GM23338 (cell line): ENCODE results near the gene TMEM178B. TPM values are rescaled to one million over a fixed set of nuclear protein-coding genes. Genes with fewer than 3 reads are reported as not detected.

Experiments
- ATAC-seq: fragments of 200-7000 bp; cut with Tn5 transposase; 3 replicates; pipeline ENCODE4 v1.9.1; 2020
- DNase-seq: peaks from one replicate; pipeline ENCODE4 v3.0.0-alpha.2; 2015; ENCODE audit warnings: low spot score
- H2AFZ ChIP-seq: fragments of 200-600 bp; sonication (generic); 2 replicates; pipeline ENCODE4 v1.8.0; 2016; ENCODE audit warnings: antibody characterized with exemption, mild to moderate bottlenecking, moderate library complexity
- H3F3A ChIP-seq: fragments of 200-600 bp; sonication (generic); replicated peaks from 2 replicates; pipeline ENCODE4 v1.8.0; 2017; ENCODE audit warnings: antibody characterized with exemption, mixed run types, low read depth
- H3K27ac ChIP-seq: fragments of 200-600 bp; sonication (generic); 2 replicates; pipeline ENCODE4 v1.6.1; 2016; ENCODE audit warnings: low read depth
- H3K27me3 ChIP-seq: fragments of 200-600 bp; sonication (generic); 2 replicates; pipeline ENCODE4 v1.8.0; 2016; ENCODE audit warnings: mild to moderate bottlenecking, mixed run types, moderate library complexity; ENCODE audit not compliant: insufficient read depth
- H3K36me3 ChIP-seq: fragments of 200-600 bp; sonication (generic); 2 replicates; pipeline ENCODE4 v1.8.0; 2016; ENCODE audit warnings: mild to moderate bottlenecking; ENCODE audit not compliant: insufficient read depth
- H3K4me1 ChIP-seq: fragments of 200-600 bp; sonication (generic); 2 replicates; pipeline ENCODE4 v1.8.0; 2016; ENCODE audit warnings: mild to moderate bottlenecking, moderate library complexity; ENCODE audit not compliant: insufficient read depth
- H3K4me2 ChIP-seq: fragments of 200-600 bp; sonication (generic); 2 replicates; pipeline ENCODE4 v1.7.1; 2017; ENCODE audit warnings: mixed run types
- H3K4me3 ChIP-seq: fragments of 200-600 bp; sonication (generic); 2 replicates; pipeline ENCODE4 v1.6.1; 2016; ENCODE audit warnings: mixed run types
- H3K79me2 ChIP-seq: fragments of 200-600 bp; sonication (generic); replicated peaks from 2 replicates; pipeline ENCODE4 v1.8.0; 2017; ENCODE audit warnings: mild to moderate bottlenecking; ENCODE audit not compliant: insufficient read depth
- H3K9me2 ChIP-seq: fragments of 200-600 bp; sonication (generic); 2 replicates; pipeline ENCODE4 v1.8.0; 2017; ENCODE audit not compliant: insufficient read depth
- H4K20me1 ChIP-seq: fragments of 200-600 bp; sonication (generic); replicated peaks from 2 replicates; pipeline ENCODE4 v1.8.0; 2017; ENCODE audit warnings: mild to moderate bottlenecking; ENCODE audit not compliant: insufficient read depth
- H3K27ac Mint-ChIP-seq: 2 replicates; pipeline ENCODE4 v1.8.0; 2020; ENCODE audit warnings: inconsistent platforms, mild to moderate bottlenecking, moderate library complexity, mixed read lengths
- H3K27me3 Mint-ChIP-seq: 3 replicates; pipeline ENCODE4 v1.8.0; 2022; ENCODE audit warnings: low read depth, mild to moderate bottlenecking, moderate library complexity, mixed read lengths, inconsistent platforms; ENCODE audit not compliant: insufficient read depth, poor library complexity
- H3K36me3 Mint-ChIP-seq: 3 replicates; pipeline ENCODE4 v1.8.0; 2021; ENCODE audit warnings: low read depth, mild to moderate bottlenecking, inconsistent platforms, moderate library complexity, mixed read lengths
- H3K4me1 Mint-ChIP-seq: 3 replicates; pipeline ENCODE4 v1.8.0; 2020; ENCODE audit warnings: mild to moderate bottlenecking, inconsistent platforms, mixed read lengths
- H3K4me3 Mint-ChIP-seq: 3 replicates; pipeline ENCODE4 v1.8.0; 2021; ENCODE audit warnings: moderate library complexity, mild to moderate bottlenecking, inconsistent platforms, mixed read lengths
- H3K9me3 Mint-ChIP-seq: 3 replicates; pipeline ENCODE4 v1.8.0; 2020; ENCODE audit warnings: moderate library complexity, mild to moderate bottlenecking, inconsistent platforms, mixed read lengths
- EZH2 ChIP-seq: fragments of 200-600 bp; sonication (generic); IDR thresholded peaks from one replicate; pipeline ENCODE4 v1.8.0; 2017; ENCODE audit warnings: antibody characterized with exemption, mild to moderate bottlenecking, low read depth; ENCODE audit not compliant: unreplicated experiment
- EZH2phosphoT487 ChIP-seq: fragments of 200-600 bp; sonication (generic); IDR thresholded peaks from one replicate; pipeline ENCODE4 v1.8.1; 2018; ENCODE audit warnings: antibody characterized with exemption; ENCODE audit not compliant: unreplicated experiment
- JUNB ChIP-seq: IDR thresholded peaks from one replicate; pipeline ENCODE4 v1.6.1; 2016; ENCODE audit warnings: antibody characterized with exemption; ENCODE audit not compliant: unreplicated experiment
- POLR2AphosphoS5 ChIP-seq: IDR thresholded peaks from 2 replicates; pipeline ENCODE4 v1.6.1; 2016; ENCODE audit warnings: antibody characterized with exemption, low read depth
- STAT1 ChIP-seq: IDR thresholded peaks from one replicate; pipeline ENCODE4 v1.6.1; 2016; ENCODE audit warnings: antibody characterized with exemption; ENCODE audit not compliant: unreplicated experiment
- ZNF114 ChIP-seq: fragments of 250-450 bp; sonication (Bioruptor Pico); IDR thresholded peaks from 2 replicates; pipeline ENCODE4 v1.5.0; 2020; ENCODE audit warnings: mild to moderate bottlenecking, moderate library complexity
- ZNF331 ChIP-seq: fragments of 250-450 bp; sonication (Bioruptor Pico); IDR thresholded peaks from 2 replicates; pipeline ENCODE4 v1.5.0; 2020; ENCODE audit warnings: low read depth, mild to moderate bottlenecking, moderate library complexity
- polyA plus RNA-seq: library from polyadenylated mRNA; unstranded; fragments of >200 nt; fragmentation: Nextera tagmentation; extraction: Ambion mirVana; gene quantifications from 2 replicates; pipeline ENCODE4 v1.2.1, GENCODE V29; 2016
- total RNA-seq: library from RNA; depleted of rRNA; stranded (reverse); fragments of >200 nt; shearing (Covaris generic); gene quantifications from 2 replicates; pipeline ENCODE4 v1.2.3, GENCODE V29; 2014
- TF ChIP-seq, protein P1 (sequence below): fragments of 250-450 bp; sonication (Bioruptor Pico); IDR thresholded peaks from 2 replicates; pipeline ENCODE4 v1.5.0; 2020; ENCODE audit warnings: mild to moderate bottlenecking, moderate library complexity
- TF ChIP-seq, protein P2 (sequence below): IDR thresholded peaks from 2 replicates; pipeline ENCODE4 v1.6.1; 2016; ENCODE audit warnings: antibody characterized with exemption
- TF ChIP-seq, protein P3 (sequence below), 2 experiments: fragments of 200-600 bp in 1 of 2; sonication (generic) in 1 of 2; conservative IDR thresholded peaks; 2 replicates each; pipeline versions ENCODE4 v1.5.1 to v1.6.1; 2016 to 2017; ENCODE audit warnings: antibody characterized with exemption in 2 of 2, low read depth in 2 of 2, mild to moderate bottlenecking in 2 of 2, moderate library complexity in 1 of 2

Gene TMEM178B
- total and polyA plus RNA-seq, 2 experiments from 2014 or later, result 4.9 to 15.6 TPM

DNA sequence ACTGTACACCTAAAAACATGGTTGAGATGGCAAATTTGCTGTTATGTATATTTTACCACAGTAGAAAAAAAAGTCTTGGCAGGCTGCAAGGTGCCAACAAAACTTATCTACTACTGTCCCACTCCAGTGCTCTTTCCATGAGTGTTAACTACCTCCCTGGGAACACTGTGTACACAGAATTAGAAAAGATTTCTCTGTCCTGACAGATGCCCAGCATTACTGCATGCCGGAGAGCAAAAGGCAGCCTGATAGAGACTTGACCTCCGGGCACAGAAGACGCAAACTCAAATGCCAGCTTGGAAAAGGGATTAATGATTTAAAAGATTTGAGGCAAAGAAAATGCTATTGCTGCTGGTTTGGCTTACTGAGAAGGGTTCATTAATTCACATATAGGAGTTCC, 228.8 kb downstream of the TMEM178B start:
- Histone ChIP-seq H3K4me3 (no peak overlapping the region), H3F3A (no peaks in the 10 kb centered on the region), H3K36me3 (no peaks in the 10 kb centered on the region), H3K79me2 (no peaks in the 10 kb centered on the region; the same call in 1 of the 2 replicates), H3K4me1 (peaks cover 7% of the 10 kb centered on the region; the same call in 1 of the 2 replicates), H2AFZ (no peak overlapping the region), H3K27me3 (no peaks in the 10 kb centered on the region), H3K9me2 (peaks cover 8% of the 10 kb centered on the region; the same call in 1 of the 2 replicates), H3K4me2 (no peak overlapping the region), H4K20me1 (0 out of 2 replicates have a peak, but pooled peaks cover 5% of the 10 kb centered on the region), H3K27ac (no peak overlapping the region)
- H3K9me3 Mint-ChIP-seq, result no peaks in the 10 kb centered on the region
- no peak overlapping the region for H3K27ac Mint-ChIP-seq
- H3K36me3 Mint-ChIP-seq, result no peaks in the 10 kb centered on the region; the same call in 2 of the 3 replicates
- no peak for TF ChIP-seq STAT1
- no peak for TF ChIP-seq EZH2phosphoT487
- TF ChIP-seq, protein P1, sequence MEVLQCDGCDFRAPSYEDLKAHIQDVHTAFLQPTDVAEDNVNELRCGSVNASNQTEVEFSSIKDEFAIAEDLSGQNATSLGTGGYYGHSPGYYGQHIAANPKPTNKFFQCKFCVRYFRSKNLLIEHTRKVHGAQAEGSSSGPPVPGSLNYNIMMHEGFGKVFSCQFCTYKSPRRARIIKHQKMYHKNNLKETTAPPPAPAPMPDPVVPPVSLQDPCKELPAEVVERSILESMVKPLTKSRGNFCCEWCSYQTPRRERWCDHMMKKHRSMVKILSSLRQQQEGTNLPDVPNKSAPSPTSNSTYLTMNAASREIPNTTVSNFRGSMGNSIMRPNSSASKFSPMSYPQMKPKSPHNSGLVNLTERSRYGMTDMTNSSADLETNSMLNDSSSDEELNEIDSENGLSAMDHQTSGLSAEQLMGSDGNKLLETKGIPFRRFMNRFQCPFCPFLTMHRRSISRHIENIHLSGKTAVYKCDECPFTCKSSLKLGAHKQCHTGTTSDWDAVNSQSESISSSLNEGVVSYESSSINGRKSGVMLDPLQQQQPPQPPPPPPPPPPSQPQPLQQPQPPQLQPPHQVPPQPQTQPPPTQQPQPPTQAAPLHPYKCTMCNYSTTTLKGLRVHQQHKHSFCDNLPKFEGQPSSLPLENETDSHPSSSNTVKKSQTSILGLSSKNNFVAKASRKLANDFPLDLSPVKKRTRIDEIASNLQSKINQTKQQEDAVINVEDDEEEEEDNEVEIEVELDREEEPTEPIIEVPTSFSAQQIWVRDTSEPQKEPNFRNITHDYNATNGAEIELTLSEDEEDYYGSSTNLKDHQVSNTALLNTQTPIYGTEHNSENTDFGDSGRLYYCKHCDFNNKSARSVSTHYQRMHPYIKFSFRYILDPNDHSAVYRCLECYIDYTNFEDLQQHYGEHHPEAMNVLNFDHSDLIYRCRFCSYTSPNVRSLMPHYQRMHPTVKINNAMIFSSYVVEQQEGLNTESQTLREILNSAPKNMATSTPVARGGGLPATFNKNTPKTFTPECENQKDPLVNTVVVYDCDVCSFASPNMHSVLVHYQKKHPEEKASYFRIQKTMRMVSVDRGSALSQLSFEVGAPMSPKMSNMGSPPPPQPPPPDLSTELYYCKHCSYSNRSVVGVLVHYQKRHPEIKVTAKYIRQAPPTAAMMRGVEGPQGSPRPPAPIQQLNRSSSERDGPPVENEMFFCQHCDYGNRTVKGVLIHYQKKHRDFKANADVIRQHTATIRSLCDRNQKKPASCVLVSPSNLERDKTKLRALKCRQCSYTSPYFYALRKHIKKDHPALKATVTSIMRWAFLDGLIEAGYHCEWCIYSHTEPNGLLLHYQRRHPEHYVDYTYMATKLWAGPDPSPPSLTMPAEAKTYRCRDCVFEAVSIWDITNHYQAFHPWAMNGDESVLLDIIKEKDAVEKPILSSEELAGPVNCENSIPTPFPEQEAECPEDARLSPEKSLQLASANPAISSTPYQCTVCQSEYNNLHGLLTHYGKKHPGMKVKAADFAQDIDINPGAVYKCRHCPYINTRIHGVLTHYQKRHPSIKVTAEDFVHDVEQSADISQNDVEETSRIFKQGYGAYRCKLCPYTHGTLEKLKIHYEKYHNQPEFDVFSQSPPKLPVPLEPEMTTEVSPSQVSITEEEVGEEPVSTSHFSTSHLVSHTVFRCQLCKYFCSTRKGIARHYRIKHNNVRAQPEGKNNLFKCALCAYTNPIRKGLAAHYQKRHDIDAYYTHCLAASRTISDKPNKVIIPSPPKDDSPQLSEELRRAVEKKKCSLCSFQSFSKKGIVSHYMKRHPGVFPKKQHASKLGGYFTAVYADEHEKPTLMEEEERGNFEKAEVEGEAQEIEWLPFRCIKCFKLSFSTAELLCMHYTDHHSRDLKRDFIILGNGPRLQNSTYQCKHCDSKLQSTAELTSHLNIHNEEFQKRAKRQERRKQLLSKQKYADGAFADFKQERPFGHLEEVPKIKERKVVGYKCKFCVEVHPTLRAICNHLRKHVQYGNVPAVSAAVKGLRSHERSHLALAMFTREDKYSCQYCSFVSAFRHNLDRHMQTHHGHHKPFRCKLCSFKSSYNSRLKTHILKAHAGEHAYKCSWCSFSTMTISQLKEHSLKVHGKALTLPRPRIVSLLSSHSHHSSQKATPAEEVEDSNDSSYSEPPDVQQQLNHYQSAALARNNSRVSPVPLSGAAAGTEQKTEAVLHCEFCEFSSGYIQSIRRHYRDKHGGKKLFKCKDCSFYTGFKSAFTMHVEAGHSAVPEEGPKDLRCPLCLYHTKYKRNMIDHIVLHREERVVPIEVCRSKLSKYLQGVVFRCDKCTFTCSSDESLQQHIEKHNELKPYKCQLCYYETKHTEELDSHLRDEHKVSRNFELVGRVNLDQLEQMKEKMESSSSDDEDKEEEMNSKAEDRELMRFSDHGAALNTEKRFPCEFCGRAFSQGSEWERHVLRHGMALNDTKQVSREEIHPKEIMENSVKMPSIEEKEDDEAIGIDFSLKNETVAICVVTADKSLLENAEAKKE (CRISPR knock-in tag), result no peak
- TF ChIP-seq ZNF114, result no peak
- TF ChIP-seq, protein P2, sequence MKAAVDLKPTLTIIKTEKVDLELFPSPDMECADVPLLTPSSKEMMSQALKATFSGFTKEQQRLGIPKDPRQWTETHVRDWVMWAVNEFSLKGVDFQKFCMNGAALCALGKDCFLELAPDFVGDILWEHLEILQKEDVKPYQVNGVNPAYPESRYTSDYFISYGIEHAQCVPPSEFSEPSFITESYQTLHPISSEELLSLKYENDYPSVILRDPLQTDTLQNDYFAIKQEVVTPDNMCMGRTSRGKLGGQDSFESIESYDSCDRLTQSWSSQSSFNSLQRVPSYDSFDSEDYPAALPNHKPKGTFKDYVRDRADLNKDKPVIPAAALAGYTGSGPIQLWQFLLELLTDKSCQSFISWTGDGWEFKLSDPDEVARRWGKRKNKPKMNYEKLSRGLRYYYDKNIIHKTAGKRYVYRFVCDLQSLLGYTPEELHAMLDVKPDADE, result no peak
- TF ChIP-seq JUNB, result no peak
- TF ChIP-seq ZNF331 (CRISPR knock-in tag), result no peak
- no peak for TF ChIP-seq POLR2AphosphoS5
- TF ChIP-seq, protein P3, sequence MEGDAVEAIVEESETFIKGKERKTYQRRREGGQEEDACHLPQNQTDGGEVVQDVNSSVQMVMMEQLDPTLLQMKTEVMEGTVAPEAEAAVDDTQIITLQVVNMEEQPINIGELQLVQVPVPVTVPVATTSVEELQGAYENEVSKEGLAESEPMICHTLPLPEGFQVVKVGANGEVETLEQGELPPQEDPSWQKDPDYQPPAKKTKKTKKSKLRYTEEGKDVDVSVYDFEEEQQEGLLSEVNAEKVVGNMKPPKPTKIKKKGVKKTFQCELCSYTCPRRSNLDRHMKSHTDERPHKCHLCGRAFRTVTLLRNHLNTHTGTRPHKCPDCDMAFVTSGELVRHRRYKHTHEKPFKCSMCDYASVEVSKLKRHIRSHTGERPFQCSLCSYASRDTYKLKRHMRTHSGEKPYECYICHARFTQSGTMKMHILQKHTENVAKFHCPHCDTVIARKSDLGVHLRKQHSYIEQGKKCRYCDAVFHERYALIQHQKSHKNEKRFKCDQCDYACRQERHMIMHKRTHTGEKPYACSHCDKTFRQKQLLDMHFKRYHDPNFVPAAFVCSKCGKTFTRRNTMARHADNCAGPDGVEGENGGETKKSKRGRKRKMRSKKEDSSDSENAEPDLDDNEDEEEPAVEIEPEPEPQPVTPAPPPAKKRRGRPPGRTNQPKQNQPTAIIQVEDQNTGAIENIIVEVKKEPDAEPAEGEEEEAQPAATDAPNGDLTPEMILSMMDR (conservative IDR thresholded peaks at IDR 0.05; ENCODE audit: low read depth in 2 of 2), result no peak
- no peak for TF ChIP-seq EZH2
- DNase-seq, result no peak
- peaks cover 7% of the 10 kb centered on the region for H3K27me3 Mint-ChIP-seq
- no peak overlapping the region for H3K4me3 Mint-ChIP-seq
- peaks cover 12% of the 10 kb centered on the region for H3K4me1 Mint-ChIP-seq
- ATAC-seq, result no peak
